MCF 10A (cell line): ENCODE results near the gene ACVR2B. TPM values are rescaled to one million over a fixed set of nuclear protein-coding genes. Genes with fewer than 3 reads are reported as not detected.
A peak's percentile ranks its signal among the peaks of the same experiment; 100 is the strongest.
"Not testable (repeated sequence)": the region's sequence is repeated elsewhere in the genome, so short reads cannot be mapped to it uniquely, and the experiment has no call there.

Experiments
- Bru-seq: library from RNA; stranded (reverse); fragments of 400-500 nt; gene quantifications from one replicate; lab custom pipeline; 2021; lab: Mats Ljungman, UMichigan
- BruChase-seq, 2 experiments: library from RNA; stranded (reverse); fragments of 400-500 nt; gene quantifications; one replicate each; lab custom pipeline; 2021; lab: Mats Ljungman, UMichigan
- BruUV-seq: library from RNA; stranded (reverse); fragments of 400-500 nt; replicated peaks from 2 replicates; lab custom pipeline; 2021; lab: Mats Ljungman, UMichigan
- CTCF ChIA-PET: fragments of 300-600 bp; sonication (Branson Sonifier 250); formaldehyde crosslinking; extraction: SDS; loops from one replicate; lab custom pipeline; 2021; ENCODE audit warnings: antibody characterized with exemption, inconsistent platforms; lab: Yijun Ruan, JAX
- POLR2A ChIA-PET: fragments of 300-600, 350-650 bp; sonication (Branson Sonifier 250); formaldehyde crosslinking; extraction: SDS; loops from one replicate; lab custom pipeline; 2020; ENCODE audit warnings: antibody characterized with exemption, inconsistent platforms; lab: Yijun Ruan, JAX
- DNase-seq: peaks from one replicate; pipeline ENCODE4 v3.0.0-alpha.2; 2018; ENCODE audit not compliant: unreplicated experiment
- H3K27ac Mint-ChIP-seq: one replicate; pipeline ENCODE4 v1.8.0; 2022; ENCODE audit warnings: mild to moderate bottlenecking, low read depth, mixed read lengths; ENCODE audit not compliant: unreplicated experiment
- H3K27me3 Mint-ChIP-seq: one replicate; pipeline ENCODE4 v1.8.0; 2022; ENCODE audit warnings: mixed read lengths; ENCODE audit not compliant: insufficient read depth, unreplicated experiment
- H3K36me3 Mint-ChIP-seq: one replicate; pipeline ENCODE4 v1.8.0; 2022; ENCODE audit warnings: mild to moderate bottlenecking, moderate library complexity, mixed read lengths; ENCODE audit not compliant: insufficient read depth, unreplicated experiment
- H3K4me1 Mint-ChIP-seq: one replicate; pipeline ENCODE4 v1.8.0; 2022; ENCODE audit warnings: mixed read lengths; ENCODE audit not compliant: insufficient read depth, unreplicated experiment
- H3K4me3 Mint-ChIP-seq: one replicate; pipeline ENCODE4 v1.8.0; 2022; ENCODE audit warnings: mild to moderate bottlenecking, moderate library complexity, mixed read lengths; ENCODE audit not compliant: unreplicated experiment
- H3K9me3 Mint-ChIP-seq: one replicate; pipeline ENCODE4 v1.8.0; 2022; ENCODE audit warnings: mixed read lengths; ENCODE audit not compliant: unreplicated experiment
- intact Hi-C: fragments of 100-400 bp; cut with micrococcal nuclease; formaldehyde crosslinking; loops from 2 replicates; pipeline ENCODE4 v1.14.1; 2022
- long read RNA-seq: library from polyadenylated mRNA; stranded (forward); transcript quantifications from one replicate; pipeline ENCODE4 v2.0.0, GENCODE V29; 2022
- total RNA-seq: library from RNA; stranded (reverse); gene quantifications from 2 replicates; pipeline ENCODE4 v1.2.3, GENCODE V29; 2022
- TF ChIP-seq, protein P1 (sequence below): fragments of 200-600 bp; IDR thresholded peaks from one replicate; pipeline ENCODE4 v1.8.0; 2022; ENCODE audit warnings: antibody characterized with exemption, mild to moderate bottlenecking; ENCODE audit not compliant: unreplicated experiment

Gene ACVR2B
- 3.6 and 3.8 TPM in 2 replicates for total RNA-seq
- Bru-seq, nascent RNA: percentile 53 among the genes with signal in this experiment
- BruChase-seq, experiment 1, labeled RNA remaining after a 6-hour chase: percentile 69 among the genes with signal in this experiment
- percentile 66 among the genes with signal in this experiment for BruChase-seq, experiment 2, labeled RNA remaining after a 2-hour chase
- long read RNA-seq: 0 reads

GRCh38 chr3:38453075-38453912, at the start of gene ACVR2B:
Gene ACVR2B, plus strand, starts transcription at chr3:38453890. Its CDS starts 433 bp downstream, at chr3:38454323.
- intact Hi-C loops: no loop called here
- Mint-ChIP-seq H3K9me3 (peaks cover 6% of the 10 kb centered on the region), H3K27me3 (no peaks in the 10 kb centered on the region), H3K27ac (peak within 1 kb of the TSS; percentile 88), H3K4me1 (no peaks in the 10 kb centered on the region), H3K36me3 (no peaks in the 10 kb centered on the region), H3K4me3 (peak within 1 kb of the TSS; percentile 89)
- TF ChIP-seq, protein P1, sequence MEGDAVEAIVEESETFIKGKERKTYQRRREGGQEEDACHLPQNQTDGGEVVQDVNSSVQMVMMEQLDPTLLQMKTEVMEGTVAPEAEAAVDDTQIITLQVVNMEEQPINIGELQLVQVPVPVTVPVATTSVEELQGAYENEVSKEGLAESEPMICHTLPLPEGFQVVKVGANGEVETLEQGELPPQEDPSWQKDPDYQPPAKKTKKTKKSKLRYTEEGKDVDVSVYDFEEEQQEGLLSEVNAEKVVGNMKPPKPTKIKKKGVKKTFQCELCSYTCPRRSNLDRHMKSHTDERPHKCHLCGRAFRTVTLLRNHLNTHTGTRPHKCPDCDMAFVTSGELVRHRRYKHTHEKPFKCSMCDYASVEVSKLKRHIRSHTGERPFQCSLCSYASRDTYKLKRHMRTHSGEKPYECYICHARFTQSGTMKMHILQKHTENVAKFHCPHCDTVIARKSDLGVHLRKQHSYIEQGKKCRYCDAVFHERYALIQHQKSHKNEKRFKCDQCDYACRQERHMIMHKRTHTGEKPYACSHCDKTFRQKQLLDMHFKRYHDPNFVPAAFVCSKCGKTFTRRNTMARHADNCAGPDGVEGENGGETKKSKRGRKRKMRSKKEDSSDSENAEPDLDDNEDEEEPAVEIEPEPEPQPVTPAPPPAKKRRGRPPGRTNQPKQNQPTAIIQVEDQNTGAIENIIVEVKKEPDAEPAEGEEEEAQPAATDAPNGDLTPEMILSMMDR: no peak
- ChIA-PET CTCF (interaction anchor here (0.5 to 1.4 kb wide), 3 partner anchors 27 to 1258 kb away, joined by 4 to 7 read pairs (median 5); partner anchors contain the start of gene XYLB), POLR2A (interaction anchor here (0.7 to 1.0 kb wide), 5 partner anchors 18 to 437 kb away, joined by 3 to 6 read pairs (median 3); partner anchors contain the start of genes ACAA1 and XYLB)
- peak; percentile 79 for DNase-seq
- BruUV-seq: no TSS peak

DNA sequence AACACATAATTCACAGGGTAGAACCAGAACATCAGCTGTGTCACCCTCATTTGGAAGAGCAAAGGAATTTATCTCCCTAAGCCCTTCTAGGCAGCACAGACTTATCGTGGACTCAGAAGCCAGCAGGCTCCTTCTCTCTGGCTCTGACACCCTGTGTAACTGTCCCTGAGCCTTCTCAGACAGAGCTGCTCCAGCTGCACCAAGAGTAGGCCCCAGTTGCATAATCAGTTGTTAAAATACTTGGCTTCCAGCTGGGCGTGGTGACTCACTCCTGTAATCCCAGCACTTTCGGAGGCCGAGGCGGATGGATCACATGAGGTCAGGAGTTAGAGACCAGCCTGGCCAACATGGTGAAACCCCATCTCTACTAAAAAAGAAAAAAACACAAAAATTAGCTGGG, 49.4 kb upstream of the ACVR2B start:
- H3K36me3 Mint-ChIP-seq: peaks cover 14% of the 10 kb centered on the region
- DNase-seq: peak; percentile 89
- H3K9me3 Mint-ChIP-seq: no peaks in the 10 kb centered on the region
- no peak overlapping the region for H3K27ac Mint-ChIP-seq
- peaks cover 11% of the 10 kb centered on the region for H3K4me1 Mint-ChIP-seq
- no peak overlapping the region for H3K4me3 Mint-ChIP-seq
- no TSS peak for BruUV-seq
- TF ChIP-seq, protein P1: no peak
- intact Hi-C loops: no loop called here
- ChIA-PET POLR2A (interaction anchor here (0.6 to 1.5 kb wide), 4 partner anchors 22 to 83 kb away, joined by 3 to 5 read pairs (median 4); no protein-coding TSS in a partner anchor), CTCF (interaction anchor here (1.2 to 2.6 kb wide), 4 partner anchors 58 to 287 kb away, joined by 3 to 17 read pairs (median 8); partner anchors contain the start of gene XYLB)
- no peaks in the 10 kb centered on the region for H3K27me3 Mint-ChIP-seq

GRCh38 chr3:38411591-38411990, 42.1 kb upstream of the ACVR2B start:
- CTCF ChIA-PET: interaction anchor here (0.9 kb wide), 1 partner anchor 68 kb away, joined by 7 read pairs; no protein-coding TSS in a partner anchor
- POLR2A ChIA-PET: interaction anchor here (0.7 kb wide), 2 partner anchors 59 to 1408 kb away, joined by 3 read pairs; no protein-coding TSS in a partner anchor
- no peak overlapping the region for H3K4me3 Mint-ChIP-seq
- no peaks in the 10 kb centered on the region for H3K9me3 Mint-ChIP-seq
- TF ChIP-seq, protein P1: no peak
- no peak overlapping the region for H3K27ac Mint-ChIP-seq
- H3K36me3 Mint-ChIP-seq: peaks cover 12% of the 10 kb centered on the region
- H3K4me1 Mint-ChIP-seq: no peaks in the 10 kb centered on the region
- no peaks in the 10 kb centered on the region for H3K27me3 Mint-ChIP-seq
- no peak for DNase-seq
- intact Hi-C loops: no loop called here
- no TSS peak for BruUV-seq

DNA sequence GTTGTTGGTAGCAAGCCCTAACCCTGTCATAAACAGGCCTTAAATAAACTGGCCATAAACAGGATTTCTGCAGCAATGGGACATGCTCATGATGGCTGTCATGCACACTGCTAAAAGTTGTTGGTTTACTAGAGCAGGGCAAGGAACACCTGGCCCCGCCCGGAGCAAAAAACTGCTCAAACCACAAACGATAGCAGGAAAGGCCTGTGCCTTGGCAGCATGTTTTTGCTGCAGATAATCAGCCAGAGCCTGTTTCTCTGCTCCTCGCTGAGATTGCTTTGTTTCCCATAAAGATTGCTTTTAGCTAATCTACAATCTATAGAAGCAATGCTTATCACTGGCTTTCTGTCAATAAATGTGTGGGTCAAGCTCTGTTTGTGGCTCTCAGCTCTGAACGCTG, 32.9 kb upstream of the ACVR2B start:
- H3K4me1 Mint-ChIP-seq, H3K27me3 Mint-ChIP-seq, intact Hi-C loops, BruUV-seq, H3K36me3 Mint-ChIP-seq, DNase-seq, H3K27ac Mint-ChIP-seq, H3K4me3 Mint-ChIP-seq, CTCF ChIA-PET, H3K9me3 Mint-ChIP-seq, POLR2A ChIA-PET: not testable (repeated sequence)
